GM20000 (cell line): Measurements from ENCODE around the gene ACR.
A peak's percentile ranks its signal among the peaks of the same experiment; 100 is the strongest.
"Not testable (repeated sequence)": the region's sequence is repeated elsewhere in the genome, so short reads cannot be mapped to it uniquely, and the experiment has no call there.

ENCODE experiments used
- DNase-seq: peaks from one replicate; pipeline ENCODE4 v3.0.0; 2012; ENCODE audit warnings: low spot score
- TF ChIP-seq, protein P1 (sequence below): IDR thresholded peaks from 2 replicates; pipeline ENCODE4 v1.5.1; 2012; ENCODE audit warnings: mild to moderate bottlenecking, control low read depth; ENCODE audit errors: extremely low read depth, missing control alignments

Gene ACR

DNA sequence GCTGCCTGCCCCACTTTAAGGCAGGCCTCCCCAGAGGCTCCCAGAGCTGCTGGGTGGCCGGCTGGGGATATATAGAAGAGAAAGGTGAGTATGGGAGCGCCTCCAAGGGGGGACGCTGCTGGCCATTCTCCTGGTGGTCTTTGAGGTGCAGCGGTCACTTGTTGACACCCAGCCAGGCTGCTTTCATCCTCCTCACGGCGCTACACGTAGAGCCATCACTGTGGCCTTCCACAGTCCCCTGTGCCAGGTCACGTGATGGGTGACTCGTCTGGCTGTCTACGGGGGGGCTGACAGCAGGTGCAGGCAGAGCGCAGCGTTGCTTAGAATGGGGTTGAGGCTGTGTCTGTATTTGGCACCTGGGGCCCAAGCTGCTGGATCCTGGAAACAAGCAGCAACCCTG, 1.9 kb downstream of the ACR start:
- TF ChIP-seq, protein P1, sequence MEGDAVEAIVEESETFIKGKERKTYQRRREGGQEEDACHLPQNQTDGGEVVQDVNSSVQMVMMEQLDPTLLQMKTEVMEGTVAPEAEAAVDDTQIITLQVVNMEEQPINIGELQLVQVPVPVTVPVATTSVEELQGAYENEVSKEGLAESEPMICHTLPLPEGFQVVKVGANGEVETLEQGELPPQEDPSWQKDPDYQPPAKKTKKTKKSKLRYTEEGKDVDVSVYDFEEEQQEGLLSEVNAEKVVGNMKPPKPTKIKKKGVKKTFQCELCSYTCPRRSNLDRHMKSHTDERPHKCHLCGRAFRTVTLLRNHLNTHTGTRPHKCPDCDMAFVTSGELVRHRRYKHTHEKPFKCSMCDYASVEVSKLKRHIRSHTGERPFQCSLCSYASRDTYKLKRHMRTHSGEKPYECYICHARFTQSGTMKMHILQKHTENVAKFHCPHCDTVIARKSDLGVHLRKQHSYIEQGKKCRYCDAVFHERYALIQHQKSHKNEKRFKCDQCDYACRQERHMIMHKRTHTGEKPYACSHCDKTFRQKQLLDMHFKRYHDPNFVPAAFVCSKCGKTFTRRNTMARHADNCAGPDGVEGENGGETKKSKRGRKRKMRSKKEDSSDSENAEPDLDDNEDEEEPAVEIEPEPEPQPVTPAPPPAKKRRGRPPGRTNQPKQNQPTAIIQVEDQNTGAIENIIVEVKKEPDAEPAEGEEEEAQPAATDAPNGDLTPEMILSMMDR: no peak
- DNase-seq: no peak

DNA sequence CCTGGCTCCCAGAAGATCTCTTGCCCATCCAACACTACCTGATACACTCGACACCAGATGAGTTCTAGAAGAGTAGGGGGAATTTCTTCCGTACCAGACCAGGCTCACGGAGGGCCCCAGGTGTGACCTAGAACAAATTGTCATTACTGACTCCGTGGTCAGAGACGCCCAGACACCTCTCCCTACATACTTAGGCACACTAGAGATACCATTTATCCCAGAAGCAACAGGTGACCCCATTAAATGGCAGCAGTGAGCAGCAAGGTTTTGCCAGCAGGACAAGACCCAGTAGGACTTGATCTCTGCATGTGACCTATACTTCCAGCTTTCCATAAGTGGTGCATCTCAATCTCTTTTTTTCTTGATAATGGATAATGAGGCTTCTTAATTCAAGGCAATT, 2.7 kb downstream of the ACR start:
- not testable (repeated sequence) for DNase-seq

DNA sequence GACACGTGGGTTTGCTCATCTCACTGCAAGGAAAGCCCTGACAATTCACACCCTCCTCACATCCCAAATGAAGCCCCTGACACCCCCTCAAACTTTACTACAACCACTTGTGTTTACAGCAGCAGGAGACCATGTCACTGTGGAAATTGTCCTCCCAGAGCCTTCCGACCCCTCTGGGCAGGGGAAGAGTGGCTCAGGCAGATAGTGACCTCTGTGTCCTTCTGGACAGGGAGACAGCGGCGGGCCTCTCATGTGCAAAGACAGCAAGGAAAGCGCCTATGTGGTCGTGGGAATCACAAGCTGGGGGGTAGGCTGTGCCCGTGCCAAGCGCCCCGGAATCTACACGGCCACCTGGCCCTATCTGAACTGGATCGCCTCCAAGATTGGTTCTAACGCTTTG, 6.4 kb downstream of the ACR start:
- DNase-seq: not testable (repeated sequence)

DNA sequence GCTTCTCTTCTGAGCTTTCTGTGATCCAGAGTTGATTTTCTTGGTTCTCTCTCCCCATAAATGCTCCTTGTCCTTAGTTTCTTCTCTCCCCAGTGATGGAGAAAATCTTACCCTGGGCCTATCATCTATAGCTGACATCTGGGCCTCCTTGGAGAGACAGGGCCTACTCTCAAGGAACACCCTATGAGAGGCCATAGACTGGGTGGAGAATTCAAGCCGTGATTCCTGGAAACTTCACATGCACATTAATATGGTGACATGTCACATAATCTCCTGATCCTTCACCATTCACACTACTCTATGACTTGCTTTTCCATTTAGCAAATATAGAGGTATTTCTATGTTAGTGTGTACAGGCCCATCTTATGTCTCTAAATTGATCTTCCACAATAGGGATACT, 9.5 kb downstream of the ACR start:
- not testable (repeated sequence) for DNase-seq

DNA sequence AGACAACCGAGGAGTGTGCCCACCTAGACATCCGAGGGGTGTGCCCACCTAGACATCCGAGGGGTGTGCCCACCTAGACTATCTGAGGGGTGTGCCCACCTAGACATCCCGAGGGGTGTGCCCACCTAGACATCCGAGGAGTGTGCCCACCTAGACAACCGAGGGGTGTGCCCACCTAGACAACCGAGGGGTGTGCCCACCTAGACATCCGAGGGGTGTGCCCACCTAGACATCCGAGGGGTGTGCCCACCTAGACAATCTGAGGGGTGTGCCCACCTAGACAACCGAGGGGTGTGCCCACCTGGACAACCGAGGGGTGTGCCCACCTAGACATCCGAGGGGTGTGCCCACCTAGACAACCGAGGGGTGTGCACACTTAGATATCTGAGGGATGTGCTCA, 10.6 kb downstream of the ACR start:
- not testable (repeated sequence) for DNase-seq

DNA sequence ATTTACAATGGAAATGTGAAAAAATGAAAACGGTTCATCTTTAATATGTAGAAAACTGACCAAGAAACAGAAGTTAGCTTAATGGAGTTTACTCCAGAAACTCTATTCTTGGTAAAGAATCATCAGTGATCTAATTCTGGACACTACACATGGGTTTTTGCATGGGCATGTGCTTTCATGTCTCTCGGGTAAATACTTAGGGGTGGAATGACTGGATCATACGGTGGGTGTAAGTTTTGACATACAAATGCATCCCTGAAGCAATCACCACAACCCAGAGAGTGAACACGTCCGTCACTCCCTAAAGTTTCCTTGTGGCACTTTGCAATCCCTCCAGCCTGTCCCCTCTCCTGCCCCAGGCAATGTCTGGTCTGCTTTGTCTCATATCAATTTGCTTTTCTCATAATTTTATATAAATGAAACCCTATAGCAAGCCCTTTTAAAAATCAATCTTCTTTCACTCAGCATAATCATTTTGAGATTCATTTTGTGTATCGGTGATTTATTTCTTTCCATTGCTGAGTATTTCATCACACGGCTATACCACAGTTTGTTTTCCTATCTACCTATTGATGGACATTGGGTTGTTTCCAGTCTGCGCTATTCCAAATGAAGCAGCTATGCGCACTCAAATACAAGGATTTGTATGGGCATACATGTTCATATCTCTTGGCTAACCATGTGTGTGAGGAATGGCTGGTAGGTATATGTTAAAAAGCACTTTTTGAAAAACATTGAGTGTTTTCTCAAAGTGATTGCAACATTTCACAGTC, 11.5 kb downstream of the ACR start:
- not testable (repeated sequence) for DNase-seq

DNA sequence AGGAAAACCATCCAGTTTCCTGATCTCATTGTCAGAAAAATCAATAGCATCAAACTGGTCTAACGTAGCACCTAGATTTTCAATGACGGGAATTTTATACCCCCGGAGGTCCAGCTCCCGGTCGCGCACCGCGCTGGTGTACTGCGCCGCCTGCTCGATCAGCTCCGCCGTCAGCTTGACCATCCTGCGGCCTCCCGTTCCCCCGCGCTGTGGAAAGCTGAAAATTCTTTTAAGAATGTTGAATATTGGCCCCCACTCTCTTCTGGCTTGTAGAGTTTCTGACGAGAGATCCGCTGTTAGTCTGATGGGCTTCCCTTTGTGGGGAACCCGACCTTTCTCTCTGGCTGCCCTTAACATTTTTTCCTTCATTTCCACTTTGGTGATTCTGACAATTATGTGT, 17.2 kb downstream of the ACR start:
- DNase-seq: not testable (repeated sequence)

DNA sequence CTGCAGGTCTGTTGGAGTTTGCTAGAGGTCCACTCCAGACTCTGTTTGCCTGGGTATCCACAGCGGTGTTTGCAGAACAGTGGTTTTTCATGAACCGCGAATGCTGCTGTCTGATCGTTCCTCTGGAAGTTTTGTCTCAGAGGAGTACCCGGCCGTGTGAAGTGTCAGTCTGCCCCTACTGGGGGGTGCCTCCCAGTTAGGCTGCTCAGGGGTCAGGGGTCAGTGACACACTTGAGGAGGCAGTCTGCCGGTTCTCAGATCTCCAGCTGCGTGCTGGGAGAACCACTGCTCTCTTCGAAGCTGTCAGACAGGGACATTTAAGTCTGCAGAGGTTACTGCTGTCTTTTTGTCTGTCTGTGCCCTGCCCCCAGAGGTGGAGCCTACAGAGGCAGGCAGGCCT, 18.4 kb downstream of the ACR start:
- DNase-seq: not testable (repeated sequence)

DNA sequence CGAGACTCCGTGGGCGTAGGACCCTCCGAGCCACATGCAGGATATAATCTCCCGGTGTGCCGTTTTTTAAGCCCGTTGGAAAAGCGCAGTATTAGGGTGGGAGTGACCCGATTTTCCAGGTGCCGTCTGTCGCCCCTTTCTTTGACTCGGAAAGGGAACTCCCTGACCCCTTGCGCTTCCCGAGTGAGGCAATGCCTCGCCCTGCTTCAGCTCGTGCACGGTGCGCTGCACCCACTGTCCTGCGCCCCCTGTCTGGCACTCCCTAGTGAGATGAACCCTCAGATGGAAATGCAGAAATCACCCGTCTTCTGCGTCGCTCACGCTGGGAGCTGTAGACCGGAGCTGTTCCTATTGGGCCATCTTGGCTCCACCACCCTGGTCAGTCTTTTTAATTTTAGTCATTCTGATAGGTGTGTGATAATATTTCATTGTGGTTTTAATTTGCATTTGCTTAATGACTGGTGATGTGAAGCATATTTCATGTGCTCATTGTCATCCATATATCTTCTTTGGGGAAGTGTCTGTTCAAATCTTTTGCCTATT, 19.0 kb downstream of the ACR start:
- not testable (repeated sequence) for DNase-seq

DNA sequence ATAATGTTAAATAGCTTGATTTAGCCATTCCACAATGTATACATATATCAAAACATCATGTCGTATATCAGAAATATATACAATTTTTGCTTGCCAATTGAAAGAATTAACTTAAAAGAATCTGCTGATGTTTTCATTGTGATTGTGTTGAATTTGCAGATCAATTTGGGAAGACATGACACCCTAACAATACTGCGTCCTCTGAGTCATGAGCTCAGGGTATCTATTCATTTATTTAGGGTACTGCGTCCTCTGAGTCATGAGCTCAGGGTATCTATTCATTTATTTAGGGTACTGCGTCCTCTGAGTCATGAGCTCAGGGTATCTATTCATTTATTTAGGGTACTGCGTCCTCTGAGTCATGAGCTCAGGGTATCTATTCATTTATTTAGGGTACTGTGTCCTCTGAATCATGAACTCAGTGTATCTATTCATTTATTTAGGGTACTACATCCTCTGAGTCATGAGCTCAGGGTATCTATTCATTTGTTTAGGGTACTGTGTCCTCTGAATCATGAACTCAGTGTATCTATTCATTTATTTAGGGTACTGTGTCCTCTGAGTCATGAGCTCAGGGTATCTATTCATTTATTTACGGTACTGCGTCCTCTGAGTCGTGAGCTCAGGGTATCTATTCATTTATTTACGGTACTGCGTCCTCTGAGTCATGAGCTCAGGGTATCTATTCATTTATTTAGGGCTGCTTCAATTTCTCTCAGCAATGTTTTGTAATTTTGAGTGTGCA, 21.8 kb downstream of the ACR start:
- DNase-seq: not testable (repeated sequence)

DNA sequence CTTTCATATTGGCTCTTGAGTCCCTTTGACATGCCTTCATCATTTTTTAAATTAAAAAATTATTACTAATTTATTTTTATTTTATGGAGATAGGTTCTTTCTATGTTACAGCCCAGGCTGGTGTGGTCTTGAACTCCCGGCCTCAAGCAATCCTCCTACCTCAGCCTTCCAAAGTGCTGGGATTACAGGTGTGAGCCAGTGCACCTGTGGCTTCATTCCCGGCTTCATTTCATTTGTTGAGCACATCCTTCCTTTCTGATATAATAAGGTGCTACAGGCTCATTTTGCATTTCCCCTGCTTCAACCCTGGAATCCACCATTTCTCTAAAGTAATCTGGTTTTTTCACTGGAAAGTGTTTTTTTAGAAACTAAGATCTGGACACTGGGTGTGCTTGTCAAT, 23.8 kb downstream of the ACR start:
- not testable (repeated sequence) for DNase-seq

DNA sequence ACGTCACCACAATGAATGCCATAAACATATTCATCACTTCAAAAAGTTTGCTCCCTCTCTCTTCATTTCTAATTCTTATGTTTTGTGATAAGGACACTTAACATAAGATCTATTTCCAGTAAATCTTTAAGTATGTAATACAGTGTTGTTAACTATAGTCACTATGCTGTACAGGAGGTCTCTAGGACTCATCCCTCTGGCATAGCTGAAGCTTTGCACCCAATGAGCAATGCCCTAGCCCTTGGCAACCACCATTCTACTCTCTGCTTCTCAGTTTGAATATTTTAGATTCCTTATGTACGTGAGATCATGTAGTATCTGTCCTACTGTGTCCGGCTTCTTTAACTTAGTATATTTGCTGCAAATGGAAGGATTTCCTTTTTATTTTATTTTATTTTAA, 26.3 kb downstream of the ACR start:
- DNase-seq: not testable (repeated sequence)

DNA sequence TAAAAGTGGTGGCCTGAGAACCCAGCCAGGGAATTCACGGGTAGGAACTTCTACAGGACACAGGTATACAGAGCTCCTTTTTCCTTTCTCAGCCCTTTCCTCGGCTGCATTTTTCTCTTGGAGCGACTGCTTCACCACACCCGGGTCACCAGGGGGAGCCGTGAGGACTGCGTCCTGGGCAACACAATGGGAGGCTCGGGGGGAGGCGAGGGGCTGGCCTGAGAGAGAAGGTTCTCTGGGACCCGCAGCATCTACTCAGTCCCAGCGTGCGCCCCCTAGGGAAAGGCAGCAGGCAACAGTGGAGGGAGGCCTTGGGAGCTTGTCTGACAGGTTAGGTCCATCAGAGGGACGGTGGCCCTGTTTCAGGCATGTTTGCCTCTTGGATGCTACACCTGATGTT, 37.1 kb downstream of the ACR start:
- peak; percentile 8 for DNase-seq

DNA sequence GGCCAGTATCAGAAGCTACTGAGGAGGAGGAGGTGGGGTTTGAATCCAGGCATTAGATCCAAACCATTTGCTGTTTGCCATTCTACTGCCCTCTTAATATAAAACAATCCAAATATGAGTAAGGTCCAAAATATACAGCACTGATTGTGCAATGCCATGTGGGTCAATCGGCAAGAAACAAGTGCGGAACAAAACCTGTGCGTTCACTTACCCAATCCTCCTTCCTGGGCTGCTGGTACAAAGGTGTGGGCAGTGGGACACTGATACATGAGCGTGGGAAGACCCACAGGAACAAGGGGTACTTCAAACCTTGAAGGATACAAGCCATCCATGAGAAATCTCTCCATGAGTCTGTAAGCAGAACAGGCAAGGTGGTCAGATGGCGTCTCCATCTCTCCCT, 39.6 kb downstream of the ACR start:
- not testable (repeated sequence) for DNase-seq

DNA sequence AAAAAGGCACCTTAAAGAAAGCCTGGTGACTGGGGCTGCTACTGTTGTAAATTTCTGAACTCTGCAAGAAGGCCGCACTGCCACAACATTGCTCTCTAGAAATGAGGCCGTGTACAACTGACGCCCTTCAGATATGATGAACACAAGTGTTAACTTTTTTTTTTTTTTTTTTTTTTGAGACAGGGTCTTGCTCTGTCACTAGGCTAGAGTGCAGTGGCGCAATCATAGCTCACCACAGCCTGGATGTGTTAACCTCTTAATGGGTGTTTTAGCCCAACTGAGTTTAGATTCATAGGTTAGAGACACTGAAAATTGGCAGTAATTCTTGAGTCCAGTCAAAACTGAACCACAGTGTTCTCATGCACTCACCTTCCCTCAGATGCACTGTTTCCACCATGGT, 42.2 kb downstream of the ACR start:
- not testable (repeated sequence) for DNase-seq

DNA sequence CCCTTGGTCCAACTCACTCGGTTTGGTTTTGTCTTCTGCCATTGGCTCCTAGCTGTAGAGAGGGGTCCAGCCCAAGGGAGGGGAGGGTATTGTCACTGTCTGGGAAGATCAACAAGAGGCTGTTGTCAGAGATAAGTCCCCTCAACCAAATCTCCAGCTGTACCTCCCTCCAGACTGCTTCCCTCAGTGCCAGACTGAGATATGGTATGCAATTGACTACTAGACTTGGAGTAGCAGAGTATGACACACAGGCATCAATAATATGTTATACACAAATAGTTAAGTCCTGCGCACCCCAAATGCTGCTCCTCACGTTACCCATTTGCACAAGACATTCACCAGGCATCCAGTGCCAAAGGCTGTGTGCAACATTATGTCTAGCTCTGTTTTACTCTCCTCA, 44.2 kb downstream of the ACR start:
- DNase-seq: peak; percentile 3

DNA sequence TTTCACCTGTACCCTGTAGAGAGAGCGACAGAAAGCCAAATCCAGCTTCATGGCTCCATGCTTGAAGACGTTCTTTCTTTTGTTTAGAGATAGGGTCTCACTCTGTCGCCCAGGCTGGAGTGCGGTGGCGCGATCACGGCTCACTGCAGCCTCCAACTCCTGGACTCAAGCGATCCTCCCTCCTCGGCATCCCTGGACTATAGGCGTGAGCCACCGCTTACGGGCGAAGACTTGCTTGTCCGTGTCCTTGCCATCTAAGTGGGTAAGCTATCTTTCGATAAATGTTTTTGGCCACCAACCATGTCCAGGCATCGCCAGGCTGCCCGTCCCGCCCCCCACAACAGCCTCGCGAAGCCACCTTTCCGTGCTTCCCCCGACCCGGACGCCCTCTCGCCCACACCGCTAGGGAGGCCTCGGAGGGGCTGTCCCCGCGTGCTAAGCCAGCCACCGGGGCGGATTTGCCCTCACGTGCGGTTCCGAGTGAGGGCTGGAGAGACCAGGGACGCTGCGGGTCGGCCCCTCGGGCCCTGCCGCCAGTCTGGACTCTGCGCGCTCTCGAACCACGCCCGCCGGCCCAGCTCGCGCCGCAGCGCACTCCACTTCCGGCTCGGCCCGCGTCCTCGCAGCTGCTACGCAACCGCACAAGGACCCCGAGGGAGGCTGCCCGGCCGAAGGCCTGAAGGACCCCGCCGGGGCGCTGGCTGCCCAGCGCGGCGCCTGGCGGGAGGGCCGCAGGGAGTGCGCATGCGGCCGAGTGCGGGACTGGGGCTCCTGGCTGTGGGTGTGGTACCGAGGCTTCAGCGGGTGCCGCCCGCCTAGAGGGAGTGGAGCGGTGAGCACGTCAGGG, 45.3 kb downstream of the ACR start, which contains the start of gene RABL2B:
Gene RABL2B, minus strand, starts transcription at position 604 of the 847 bp plus-strand sequence. CDS start 1,342 bp downstream, outside the sequence.
- peak; percentile 93 for DNase-seq

DNA sequence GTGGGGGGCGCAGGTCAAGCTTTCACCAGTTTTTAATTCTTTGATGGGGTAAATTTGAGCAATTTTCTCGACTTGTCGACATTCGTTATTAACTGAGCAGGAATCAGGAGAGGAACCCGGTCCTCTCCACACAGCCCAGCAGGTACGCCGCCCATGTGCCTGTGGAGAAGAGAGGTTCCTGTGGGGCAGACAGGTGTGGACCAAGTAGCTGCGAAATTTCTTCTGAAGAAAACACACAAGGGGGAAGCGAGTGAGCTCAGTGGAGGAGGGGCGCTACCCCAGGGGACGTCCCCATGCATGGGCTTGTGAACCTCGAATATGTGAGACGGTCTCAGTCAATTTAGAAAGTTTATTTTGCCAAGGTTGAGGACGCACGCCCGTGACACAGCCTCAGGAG, 45.9 kb downstream of the ACR start:
- DNase-seq: not testable (repeated sequence)

DNA sequence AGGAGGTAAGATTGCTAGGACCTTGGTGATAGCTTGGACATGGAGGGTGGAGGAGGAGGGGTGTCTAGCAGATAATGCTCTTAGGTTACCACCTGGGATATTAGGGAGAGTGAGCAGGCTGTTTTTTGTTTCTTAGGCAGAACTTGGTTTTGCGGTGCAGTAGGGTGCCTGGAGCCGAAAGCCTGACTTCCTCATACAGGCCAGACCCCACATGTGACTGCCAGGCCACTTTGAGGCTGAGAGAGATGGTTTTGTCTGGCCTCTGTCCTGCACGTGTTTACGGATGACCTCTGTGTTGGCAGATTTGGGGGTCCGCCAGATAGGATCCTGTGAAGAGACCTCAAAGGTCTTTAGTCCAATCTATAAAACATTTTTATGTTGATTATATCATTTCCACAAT, 47.3 kb downstream of the ACR start:
- not testable (repeated sequence) for DNase-seq

DNA sequence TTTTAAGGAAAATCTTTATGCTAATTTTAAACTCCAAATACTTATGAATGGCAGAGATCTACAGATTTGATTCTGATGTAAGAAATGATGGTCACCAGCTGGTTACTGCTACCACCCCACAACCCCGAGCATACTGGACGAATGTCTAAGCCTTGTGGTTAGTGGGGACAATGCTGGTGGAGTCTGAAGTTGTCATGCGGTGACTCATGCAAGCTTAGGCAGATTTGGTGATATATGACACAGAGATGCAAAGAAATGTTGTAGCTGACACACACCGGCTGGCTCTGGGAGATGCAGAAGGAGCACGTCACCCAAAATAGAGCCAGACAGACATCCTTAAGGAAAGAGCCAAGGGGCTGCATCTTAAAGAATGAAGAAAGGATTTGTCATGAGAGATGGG, 48.9 kb downstream of the ACR start:
- not testable (repeated sequence) for DNase-seq
